ENCODE results near the gene NRXN3.

- no peak for TF ChIP-seq EZH2 (IDR thresholded peaks at IDR 0.05; ENCODE audit: borderline replicate concordance, insufficient read depth, low read length, poor library complexity, severe bottlenecking)
- TF ChIP-seq CTCF (IDR thresholded peaks at IDR 0.05; ENCODE audit: poor library complexity, severe bottlenecking) = no peak
Observed at GRCh38 chr14:78752518-78753188, 582.5 kb downstream of the NRXN3 start.
